DMS79 treated with DMSO at 0.1 percent for 48 hours (cell line): ENCODE measurements around the gene LASP1.

Experiments
- DNase-seq: peaks from one replicate; lab custom pipeline; 2025; lab: John Stamatoyannopoulos, UW

The LASP1 gene

DNA sequence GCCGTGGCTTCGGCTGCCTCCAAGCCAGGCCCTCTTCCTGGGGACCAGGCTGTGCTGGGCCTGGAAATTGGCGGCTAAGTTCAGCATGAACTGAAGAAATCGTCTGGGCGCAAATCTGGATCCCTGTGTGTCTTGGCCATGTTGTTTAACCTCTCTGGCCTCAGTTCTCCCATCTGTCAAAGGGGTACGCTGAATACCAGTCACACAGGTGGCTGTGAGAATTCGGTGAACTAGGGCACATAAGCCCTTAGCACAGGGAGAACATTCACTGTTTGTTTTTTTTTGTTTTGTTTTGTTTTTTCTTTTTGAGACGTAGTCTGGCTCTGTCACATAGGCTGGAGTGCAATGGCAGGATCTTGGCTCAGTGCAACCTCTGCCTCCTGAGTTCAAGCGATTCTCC is 19.0 kb downstream of the LASP1 start:
- no peak for DNase-seq

DNA sequence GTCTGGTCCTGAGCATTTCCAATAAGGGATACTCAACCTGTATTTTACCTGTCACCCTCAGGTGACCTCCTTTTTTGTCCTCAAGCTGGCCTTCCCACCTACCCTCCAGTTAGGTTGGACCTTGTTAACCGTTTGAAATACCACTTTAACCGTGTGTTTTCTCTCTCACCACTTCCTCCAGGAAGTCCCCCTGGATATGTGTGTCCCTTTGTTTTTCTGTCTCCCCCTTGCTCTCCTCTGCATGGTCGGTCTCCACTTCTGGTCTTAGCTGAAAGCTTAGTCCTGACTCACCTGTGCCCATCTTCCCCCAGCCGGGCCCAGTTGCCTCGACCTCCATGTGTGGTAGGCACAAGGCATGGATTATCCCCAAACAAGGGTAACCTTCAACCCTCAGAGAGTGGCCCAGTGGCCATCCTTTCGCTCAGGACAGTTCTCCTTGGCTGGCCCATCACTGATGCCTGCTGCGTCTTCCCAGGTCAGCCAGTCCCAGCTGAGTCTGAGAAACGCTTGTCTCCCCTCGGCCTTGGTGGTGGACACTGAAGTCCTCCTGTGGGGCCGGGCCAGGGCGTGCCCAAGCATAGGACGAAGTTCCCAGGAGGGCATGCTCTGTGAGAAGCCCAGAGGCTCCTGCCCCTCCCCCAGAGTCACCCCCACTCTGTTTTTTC is 20.0 kb downstream of the LASP1 start:
- DNase-seq = no peak

DNA sequence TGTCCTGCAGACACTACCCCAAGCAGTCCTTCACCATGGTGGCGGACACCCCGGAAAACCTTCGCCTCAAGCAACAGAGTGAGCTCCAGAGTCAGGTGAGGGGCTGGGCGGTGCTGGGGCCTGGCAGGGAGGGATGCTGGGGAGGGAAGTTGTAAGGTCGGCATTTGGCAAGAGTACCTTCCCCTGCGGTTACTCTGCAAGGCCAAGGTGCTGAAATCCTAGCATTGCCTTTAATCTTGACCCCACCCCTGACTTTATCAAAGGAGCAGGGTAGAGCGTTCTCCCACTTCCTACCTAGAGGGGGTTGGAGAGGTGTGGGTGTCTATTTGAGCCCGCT is 20.5 kb downstream of the LASP1 start:
- DNase-seq = no peak

DNA sequence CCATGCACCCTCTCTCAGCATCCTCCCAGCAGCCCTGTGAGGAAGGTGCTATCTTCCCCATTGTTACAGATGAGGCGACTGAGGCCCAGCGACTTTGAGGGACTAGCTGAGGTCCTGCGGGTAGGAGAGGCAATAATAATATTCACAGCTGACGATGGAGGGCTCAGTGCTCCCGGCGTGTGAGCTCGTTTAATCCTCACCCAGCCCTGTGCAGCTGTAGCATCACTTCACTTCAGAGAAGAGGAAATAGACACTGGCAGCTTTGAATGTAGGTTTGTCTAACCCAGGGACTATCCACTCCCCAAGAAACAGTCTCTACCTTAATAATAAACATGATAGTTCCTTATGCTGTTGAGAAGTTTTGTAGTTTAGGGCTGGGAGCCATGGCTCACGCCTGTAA is 21.6 kb downstream of the LASP1 start:
- no peak for DNase-seq

DNA sequence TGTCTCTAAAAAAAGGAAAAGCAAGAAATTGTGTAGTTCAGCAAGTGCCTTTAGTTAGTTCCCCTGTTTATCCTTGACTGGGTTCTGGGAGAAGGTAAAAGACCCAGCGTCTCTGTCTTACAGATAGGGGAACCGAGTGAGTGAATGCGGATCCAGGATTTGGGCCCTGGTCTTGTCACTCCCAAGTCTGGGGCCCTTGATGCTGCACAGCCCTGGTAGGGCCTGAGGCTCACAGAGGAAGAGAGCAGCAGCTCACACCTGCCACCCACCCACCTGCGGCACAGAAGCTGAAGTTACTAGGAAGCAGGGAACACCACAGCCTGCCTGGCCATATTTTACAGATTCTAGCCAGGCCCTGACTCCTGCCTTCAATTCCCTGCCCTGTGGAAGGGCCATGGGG is 22.2 kb downstream of the LASP1 start:
- DNase-seq = no peak

DNA sequence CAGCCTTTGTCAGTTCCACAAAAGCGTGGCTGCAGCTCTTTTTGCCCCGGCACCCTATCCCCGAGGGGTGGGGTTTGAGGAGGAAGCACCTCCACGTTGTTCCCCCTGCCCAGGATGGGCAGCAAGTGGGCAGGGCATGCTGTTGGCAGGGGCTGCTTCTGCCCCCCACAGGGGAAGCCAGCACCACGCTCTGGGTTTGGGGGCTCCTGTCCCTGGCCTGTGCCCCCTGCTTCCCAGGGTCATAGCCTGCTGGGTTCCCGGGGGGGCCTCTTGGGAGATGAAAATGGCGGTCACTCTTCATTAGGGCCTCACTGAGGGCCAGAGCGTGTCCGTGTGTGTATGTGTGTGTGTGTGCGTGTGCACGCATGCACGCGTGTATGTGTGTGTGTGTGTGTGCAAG is 22.8 kb downstream of the LASP1 start:
- DNase-seq = no peak

DNA sequence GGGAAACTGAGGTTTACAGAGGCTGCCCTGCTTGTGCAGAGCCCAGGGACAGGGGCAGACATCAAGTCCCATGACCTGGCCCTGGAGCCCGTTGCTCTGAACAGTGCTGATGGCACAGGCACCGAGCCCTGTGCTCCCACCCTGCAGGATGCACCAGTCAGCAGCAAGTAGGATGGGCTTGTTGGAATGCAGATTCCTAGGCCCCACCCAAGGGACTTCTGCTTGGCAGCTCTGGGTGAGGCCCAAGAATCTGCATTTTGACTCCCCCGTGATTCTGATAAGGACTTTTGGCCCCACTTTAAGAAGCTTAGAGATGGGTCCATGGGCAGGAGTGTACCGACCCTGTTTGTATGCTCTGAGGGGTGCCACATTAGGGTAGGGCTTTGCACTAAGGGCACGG is 23.3 kb downstream of the LASP1 start:
- DNase-seq = no peak

DNA sequence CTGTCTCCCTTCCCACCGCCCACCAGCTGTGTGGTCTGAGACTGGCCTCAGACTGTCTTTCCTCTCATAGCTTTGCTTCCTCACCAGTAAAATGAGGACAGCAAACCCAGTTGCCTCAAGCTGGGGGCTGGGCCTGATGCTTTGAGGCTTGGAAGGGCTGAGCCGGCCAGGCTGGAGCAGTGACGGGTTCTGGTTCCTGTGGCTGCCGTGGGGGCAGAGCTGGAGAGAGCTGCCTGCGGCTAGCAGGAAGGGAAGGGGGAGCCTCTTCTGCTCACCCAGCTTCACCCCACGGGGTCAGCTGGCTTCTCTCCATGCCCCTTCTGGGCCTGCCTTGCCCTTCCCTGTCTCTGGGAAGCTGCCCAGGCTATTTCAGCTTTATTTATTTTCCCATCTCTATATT is 23.7 kb downstream of the LASP1 start:
- DNase-seq = no peak

DNA sequence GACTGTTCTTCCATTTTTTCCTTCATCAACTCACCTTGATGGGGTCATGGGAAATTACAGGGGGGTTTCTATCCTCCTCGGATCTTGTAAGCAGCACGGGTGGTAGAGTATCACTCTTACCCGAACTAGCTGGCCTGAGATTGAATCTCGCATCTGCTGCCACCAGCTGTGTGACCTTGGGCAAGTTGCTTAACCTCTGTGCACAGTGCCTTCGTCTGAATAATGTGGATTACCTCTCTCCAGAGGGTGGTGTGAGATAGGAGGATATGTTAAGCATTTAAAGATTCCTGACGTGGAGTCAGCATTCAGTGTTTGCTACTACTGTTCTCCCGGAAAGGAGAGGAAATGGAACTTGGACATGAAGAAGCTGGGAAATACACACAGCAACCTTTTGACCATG is 24.4 kb downstream of the LASP1 start:
- DNase-seq = no peak

DNA sequence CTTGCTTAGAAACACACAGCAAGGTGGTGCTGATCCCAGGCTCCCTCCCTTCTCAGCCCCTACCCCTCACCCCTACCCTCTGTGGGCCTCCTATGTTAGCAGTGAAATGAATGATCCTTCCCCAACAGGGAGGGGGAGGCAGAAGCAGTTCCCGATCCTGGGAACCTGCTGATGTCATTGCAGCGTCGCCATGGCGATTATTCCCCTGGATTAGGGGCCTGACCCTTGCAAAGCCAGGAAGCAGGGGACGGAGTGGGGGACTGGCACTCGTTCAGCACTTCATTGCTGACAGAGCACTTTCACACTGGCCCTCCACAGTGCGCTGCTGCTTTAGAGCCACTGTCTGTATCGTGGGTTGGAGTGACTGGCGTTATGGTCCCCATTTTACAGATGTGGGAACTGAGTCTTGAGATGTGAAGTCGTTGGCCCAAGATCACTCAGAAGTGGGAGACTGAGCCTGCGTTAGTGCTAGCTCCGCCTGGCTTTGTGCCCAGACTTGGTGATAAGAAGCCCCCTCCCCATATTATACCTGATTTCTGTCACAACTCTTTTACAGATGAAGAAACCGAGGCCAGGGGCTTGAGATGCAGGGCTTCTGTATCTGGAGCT is 26.6 kb downstream of the LASP1 start:
- no peak for DNase-seq

DNA sequence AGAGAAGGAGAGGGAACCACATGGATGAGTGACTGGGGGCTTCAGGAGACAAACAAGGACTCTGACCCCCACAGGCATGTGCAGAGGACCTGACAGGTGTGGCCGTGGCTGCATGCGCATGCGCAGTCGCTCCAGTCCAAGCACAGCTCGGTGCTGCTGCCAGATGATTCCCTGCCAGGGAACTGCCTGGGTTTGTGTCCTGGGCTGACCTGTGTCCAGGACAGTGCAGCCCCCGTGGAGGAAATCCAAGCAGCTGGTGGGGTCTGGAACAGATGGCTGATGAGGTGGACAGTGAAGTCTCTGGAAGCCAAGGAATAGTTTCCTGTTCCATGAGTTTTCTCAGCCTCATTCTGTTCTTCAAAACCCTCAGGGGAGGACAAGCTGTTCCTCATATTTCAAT is 27.3 kb downstream of the LASP1 start:
- DNase-seq = no peak

DNA sequence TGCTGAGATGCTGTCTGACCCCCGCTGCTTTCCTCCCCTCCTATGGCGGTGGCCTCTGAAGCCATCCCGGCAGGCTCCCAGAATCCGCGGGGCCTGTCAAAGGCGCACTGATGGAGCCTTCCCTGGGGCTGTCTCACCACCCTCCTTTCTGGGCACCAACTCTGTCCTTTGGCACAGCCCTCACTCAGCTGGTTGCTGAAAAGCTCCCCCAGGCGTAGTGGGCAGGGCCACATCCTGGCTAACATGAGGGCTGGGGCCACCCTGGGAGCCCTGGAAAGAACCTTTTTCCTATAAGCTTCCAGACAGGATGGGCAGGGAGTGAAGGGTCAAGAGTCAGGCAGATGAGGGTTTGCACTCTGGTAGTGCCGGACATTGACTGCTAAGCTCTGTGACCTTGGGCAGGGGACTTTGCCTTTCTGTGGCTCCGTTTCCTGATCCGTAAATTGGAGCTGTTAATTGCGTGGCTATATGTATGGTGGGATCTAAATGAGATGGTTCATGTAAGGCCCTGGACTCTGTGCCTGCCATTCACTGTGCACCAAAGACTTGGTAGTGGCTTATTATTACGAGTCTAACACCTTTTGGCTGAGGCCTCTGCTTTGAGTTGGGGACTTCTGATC is 27.9 kb downstream of the LASP1 start:
- DNase-seq = no peak

DNA sequence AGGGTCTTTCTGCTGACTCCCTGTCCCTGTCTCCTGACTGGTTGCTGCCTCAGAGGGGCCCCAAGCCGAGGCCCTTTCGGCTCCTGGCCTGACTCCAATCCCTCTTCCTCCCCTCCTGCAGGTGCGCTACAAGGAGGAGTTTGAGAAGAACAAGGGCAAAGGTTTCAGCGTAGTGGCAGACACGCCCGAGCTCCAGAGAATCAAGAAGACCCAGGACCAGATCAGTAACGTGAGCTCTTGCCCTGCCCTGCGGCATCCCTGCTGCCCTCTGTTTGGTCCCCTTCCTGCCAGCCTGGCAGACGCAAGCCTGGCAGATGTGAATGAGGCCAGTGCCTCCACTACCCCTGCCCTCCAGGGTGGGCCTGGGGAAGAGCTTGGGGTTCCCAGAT is 28.4 kb downstream of the LASP1 start:
- DNase-seq = no peak

DNA sequence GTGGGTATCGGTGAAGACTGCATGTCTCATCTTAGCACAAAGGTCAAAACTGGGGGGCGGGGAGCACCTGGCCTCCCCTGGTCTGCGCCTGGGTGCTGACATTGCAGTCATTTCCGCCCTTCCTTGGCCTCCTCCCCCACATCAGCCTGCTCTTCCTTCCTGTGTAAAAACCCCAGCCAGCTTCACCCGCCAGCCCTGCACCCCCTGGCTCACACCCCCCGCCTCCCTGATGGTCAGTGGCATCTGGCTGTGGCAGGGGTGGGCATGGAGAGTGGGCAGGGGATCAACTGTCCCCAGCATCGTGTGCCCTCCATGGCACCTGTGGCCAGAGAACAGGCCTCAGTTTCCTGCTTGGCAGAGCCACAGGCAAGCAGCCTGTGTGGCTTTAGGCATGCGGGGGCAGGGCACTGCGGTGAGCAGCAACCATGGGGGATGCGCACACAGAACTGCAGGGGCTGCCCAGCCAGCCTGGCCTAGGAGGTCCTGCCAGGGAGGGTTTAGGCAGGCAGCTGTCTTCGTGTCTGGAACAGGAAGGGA is 29.0 kb downstream of the LASP1 start:
- no peak for DNase-seq

DNA sequence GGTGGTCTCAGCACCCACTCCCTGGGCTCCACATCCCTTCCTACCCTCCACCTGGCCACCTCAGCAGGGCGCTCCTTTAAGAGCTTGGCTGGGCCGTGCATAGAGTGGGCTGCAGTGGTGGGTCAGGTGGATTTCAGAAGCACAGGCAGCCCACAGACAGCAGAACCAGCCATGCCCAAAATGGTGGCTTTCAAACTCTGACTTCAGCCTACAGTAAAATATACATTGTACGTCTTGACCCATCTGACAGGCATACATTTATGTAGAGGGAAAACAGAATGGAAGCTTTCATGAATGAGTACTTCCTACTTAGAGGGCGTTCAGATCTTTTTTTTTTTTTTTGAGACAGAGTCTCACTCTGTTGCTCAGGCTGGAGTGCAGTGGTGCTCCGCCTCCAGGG is 29.6 kb downstream of the LASP1 start:
- DNase-seq = no peak

DNA sequence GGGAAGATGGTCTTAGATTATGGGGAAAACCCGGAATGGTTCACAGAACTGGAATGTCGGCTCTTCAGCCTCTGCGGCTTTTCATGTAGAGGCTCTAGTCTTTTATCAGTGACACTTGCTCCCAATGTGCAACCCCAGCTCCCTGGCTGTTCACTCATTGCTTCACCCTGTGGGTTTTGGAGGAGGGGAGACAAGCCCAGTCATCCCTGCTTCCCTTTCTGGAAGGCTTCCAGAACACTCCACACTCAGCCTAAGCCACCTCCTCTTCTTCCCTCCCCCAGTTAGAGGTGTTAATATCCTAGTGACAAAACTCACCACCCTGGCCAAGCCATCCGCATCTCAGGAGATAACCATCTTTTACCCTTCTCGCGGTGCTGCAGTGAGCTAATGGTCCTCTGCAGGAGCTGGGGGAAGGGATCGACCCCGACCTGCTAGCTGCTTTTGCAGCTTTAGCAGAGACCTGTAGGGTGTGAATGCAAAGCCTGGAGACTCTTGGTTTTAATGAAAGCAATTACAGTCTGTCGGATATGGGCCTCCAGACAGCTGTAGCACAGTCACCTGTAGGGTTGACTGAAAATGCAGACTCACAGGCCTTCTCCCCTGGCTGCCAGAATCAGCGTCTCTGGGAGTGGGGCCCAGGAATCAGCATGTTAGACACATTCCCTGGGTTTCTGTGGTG is 31.3 kb downstream of the LASP1 start:
- no peak for DNase-seq

DNA sequence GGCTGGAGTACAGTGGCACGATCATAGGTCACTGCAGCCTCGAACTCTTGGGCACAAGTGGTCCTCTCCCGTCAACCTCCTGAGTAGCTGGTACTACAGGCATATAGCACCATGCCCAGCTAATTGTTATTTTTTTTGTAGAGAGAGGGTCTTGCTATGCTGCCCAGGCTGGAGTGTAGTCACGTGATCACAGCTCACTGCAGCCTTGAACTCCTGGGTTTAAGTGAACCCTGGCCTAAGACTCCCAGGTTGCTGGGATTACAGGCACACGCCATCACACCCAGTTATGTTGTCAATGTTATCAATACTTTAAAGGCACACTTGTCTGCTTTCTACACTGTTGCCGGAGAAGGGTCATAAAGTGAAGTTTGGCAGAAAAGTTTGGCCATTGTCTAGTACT is 33.5 kb downstream of the LASP1 start:
- no peak for DNase-seq

DNA sequence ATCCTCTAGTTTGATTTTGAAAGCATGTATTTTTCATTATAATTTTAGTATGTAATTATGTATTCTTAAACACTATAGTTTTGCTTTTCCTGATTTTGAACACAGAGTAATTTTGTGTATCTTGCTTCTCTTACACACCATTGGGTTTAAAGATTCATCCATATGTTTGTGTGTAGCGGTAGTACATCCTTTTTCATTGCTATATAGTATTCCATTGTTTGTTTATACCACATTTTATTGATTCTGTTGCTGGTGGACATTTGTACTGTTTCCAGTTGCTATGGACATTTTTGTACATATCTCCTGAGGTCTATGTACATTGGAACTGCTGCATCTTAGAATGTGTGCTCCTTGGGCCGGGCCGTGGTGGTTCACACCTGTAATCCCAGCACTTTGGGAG is 35.0 kb downstream of the LASP1 start:
- no peak for DNase-seq

DNA sequence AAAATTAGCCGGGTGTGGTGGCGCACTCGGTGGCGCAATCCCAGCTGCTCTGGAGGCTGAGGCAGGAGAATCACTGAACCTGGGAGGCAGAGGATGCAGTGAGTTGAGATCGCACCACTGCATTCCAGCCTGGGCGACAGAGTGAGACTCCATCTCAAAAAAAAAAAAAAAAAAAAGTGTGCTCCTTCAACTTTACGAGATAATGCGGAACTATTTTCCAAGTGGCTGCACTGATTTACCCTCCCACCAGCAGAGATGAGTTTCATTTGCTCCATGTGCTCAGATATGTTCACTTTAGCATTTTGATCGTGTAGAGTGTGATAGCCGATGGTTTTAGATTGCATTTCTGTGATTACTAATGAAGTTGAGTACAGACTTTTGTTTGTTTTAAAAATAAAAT is 35.5 kb downstream of the LASP1 start:
- no peak for DNase-seq

DNA sequence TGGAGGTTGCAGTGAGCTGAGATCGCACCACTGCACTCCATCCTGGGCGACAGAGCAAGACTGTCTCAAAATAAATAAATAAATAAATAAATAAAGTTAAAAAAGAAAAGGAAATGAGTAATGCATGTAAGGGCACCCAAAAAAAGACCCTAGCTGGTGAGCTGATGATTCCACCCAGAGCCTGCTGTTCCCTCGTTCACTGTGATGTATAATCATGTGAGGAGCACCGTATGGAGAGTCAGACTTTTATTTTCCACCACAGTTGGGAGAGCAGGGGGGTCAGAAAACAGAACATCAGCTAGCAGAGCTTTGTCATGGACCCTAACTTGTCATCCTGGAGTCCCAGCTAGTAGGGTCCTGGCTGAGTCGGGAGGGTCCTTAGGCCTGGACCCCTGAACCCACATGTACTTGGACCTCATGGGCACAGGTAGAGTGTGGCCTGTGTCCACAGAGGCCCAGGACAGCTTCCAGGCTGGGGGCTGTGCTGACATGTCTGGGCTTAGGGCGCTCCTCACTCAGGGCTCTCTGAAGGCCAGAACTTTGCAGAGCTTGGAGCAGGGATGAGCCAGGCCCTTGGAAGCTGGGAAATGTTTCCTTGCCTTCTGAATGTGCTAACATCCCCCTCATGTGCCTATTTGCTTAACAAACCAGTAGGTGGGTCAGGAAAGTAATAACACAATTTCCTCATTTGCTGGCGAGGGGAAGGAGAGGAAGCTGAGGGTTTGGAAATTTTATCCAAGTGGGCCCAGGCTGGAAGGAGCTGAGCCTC is 36.8 kb downstream of the LASP1 start:
- no peak for DNase-seq

DNA sequence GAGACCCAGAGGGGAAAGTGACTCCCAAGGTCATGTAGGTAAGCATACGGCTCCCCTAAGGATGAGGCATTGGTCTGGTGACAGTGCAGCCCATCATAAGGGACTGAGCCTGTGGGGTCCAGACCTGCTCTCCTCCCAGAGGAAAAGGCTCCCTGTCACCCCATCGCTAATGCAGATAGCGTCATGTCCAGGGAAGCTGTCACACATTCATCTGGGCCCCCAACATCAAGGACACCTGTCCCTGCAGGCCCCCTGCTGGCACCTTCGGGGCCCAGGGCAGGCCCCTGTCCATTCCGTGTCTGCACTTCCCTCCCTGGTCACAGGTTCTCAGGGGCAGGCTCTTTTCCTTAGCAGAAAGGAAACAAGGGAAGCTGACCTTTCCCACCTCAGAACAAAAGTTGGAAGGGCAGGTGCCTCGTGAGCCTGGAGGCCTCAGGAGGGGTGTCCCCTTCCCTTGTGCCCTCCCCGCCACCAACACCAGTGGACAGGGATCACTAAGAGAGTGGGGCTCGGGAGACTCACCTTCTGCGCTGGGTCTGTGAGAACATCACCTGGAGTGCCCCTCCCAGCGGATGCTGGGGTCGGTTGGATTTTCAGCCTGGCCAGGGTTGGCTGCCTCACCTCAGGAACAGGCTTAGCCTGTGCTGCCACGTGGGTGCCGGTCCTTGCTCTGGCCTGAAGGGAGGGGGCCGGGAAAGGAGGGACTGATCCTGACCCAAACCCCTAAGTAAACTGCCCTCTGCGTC is 38.2 kb downstream of the LASP1 start:
- no peak for DNase-seq
